Natural killer cell treated with Interleukin-12 subunit alpha and Interleukin-12 subunit beta and Interleukin-15 and Interleukin-18, amount 100 ng/mL, for 72 hours (primary cell): ENCODE measurements around the gene CDC42BPG. TPM values are rescaled to one million over a fixed set of nuclear protein-coding genes. Genes with fewer than 3 reads are reported as not detected.
"Not testable (repeated sequence)": the region's sequence is repeated elsewhere in the genome, so short reads cannot be mapped to it uniquely, and the experiment has no call there.

Experiments
- ATAC-seq, 2 donors: fragments of 150-1000 bp; cut with Tn5 transposase in 1 of 2; sonication (Bioruptor Pico), chemical (Tn5 transposase) in 1 of 2; 2 replicates each; pipeline ENCODE4 v1.10.0; 2021
- DNase-seq: peaks from one replicate; pipeline ENCODE4 v3.0.0; 2022; ENCODE audit warnings: low spot score
- H3K27ac Mint-ChIP-seq, 2 donors: 1 replicate in 1 of 2; 2 replicates in 1 of 2; pipeline ENCODE4 v1.8.0; 2022; ENCODE audit warnings: mixed read lengths in 2 of 2, mild to moderate bottlenecking in 1 of 2, moderate library complexity in 1 of 2
- H3K27me3 Mint-ChIP-seq, 2 donors: 1 replicate in 1 of 2; 2 replicates in 1 of 2; pipeline ENCODE4 v1.8.0; 2022; ENCODE audit warnings: mixed read lengths in 2 of 2
- H3K36me3 Mint-ChIP-seq: one replicate; pipeline ENCODE4 v1.8.0; 2022; ENCODE audit warnings: mixed read lengths
- H3K4me1 Mint-ChIP-seq, 2 donors: 1 replicate in 1 of 2; 2 replicates in 1 of 2; pipeline ENCODE4 v1.8.0; 2022; ENCODE audit warnings: low read depth in 2 of 2, mixed read lengths in 2 of 2, mild to moderate bottlenecking in 1 of 2
- H3K4me3 Mint-ChIP-seq: one replicate; pipeline ENCODE4 v1.8.0; 2022; ENCODE audit warnings: mixed read lengths
- H3K9me3 Mint-ChIP-seq: 2 replicates; pipeline ENCODE4 v1.8.0; 2022; ENCODE audit warnings: mixed read lengths
- total RNA-seq, 2 donors: library from RNA; stranded (reverse); gene quantifications; one replicate each; pipeline ENCODE4 v1.2.3, GENCODE V29; 2022

The CDC42BPG gene
- total RNA-seq, 2 donors from 2014 or later, result 0.59 to 1.9 TPM

GRCh38 chr11:64854534-64855502 lies 10.4 kb upstream of the CDC42BPG start:
- Mint-ChIP-seq H3K4me3 (peak overlapping the region; percentile 86), H3K27ac (peak overlapping the region; percentile 88 to 95), H3K9me3 (no peaks in the 10 kb centered on the region), H3K27me3 (no peaks in the 10 kb centered on the region), H3K36me3 (peaks cover 6% of the 10 kb centered on the region), H3K4me1 (peaks cover 71 to 73% of the 10 kb centered on the region in 2 donors)
- DNase-seq (no peak), ATAC-seq (no peak)

GRCh38 chr11:64854157-64854533 lies 9.7 kb upstream of the CDC42BPG start:
- Mint-ChIP-seq H3K27ac (peak overlapping the region; percentile 88 to 95), H3K36me3 (peaks cover 6% of the 10 kb centered on the region), H3K27me3 (no peaks in the 10 kb centered on the region), H3K4me1 (peaks cover 71 to 72% of the 10 kb centered on the region in 2 donors), H3K4me3 (peak overlapping the region; percentile 86), H3K9me3 (no peaks in the 10 kb centered on the region)
- DNase-seq, result no peak
- ATAC-seq, result no peak

- ATAC-seq, result no peak
- Mint-ChIP-seq H3K4me3 (peak overlapping the region; percentile 80), H3K27me3 (no peaks in the 10 kb centered on the region), H3K36me3 (peaks cover 6% of the 10 kb centered on the region), H3K4me1 (peaks cover 70 to 71% of the 10 kb centered on the region in 2 donors), H3K27ac (peak overlapping the region; percentile 78 to 92), H3K9me3 (no peaks in the 10 kb centered on the region)
- DNase-seq, result no peak
These were observed 9.3 kb upstream of the CDC42BPG start for GRCh38 chr11:64853709-64854108.

GRCh38 chr11:64852804-64853509 lies 8.5 kb upstream of the CDC42BPG start:
- no peaks in the 10 kb centered on the region for H3K27me3 Mint-ChIP-seq
- H3K27ac Mint-ChIP-seq, result peak overlapping the region; percentile 78 to 92
- H3K4me1 Mint-ChIP-seq, result peaks cover 72% of the 10 kb centered on the region in 2 donors
- no peaks in the 10 kb centered on the region for H3K9me3 Mint-ChIP-seq
- peak overlapping the region; percentile 80 for H3K4me3 Mint-ChIP-seq
- ATAC-seq, result peak; percentile 33 to 59
- peaks cover 6% of the 10 kb centered on the region for H3K36me3 Mint-ChIP-seq
- peak; percentile 79 for DNase-seq

- Mint-ChIP-seq H3K27me3 (no peaks in the 10 kb centered on the region), H3K4me3 (peak overlapping the region; percentile 80), H3K9me3 (no peaks in the 10 kb centered on the region), H3K36me3 (peaks cover 6% of the 10 kb centered on the region), H3K27ac (peak overlapping the region; percentile 78 to 92), H3K4me1 (peaks cover 75 to 76% of the 10 kb centered on the region in 2 donors)
- ATAC-seq, result no peak
- DNase-seq, result no peak
These were observed 7.4 kb upstream of the CDC42BPG start for GRCh38 chr11:64851831-64852351.

GRCh38 chr11:64850979-64851567 lies 6.6 kb upstream of the CDC42BPG start:
- peak; percentile 89 for DNase-seq
- peak; percentile 62 to 74 for ATAC-seq
- Mint-ChIP-seq H3K27me3 (no peaks in the 10 kb centered on the region), H3K36me3 (peaks cover 6% of the 10 kb centered on the region), H3K4me1 (peaks cover 69 to 71% of the 10 kb centered on the region in 2 donors), H3K27ac (peak overlapping the region; percentile 78 to 92), H3K4me3 (peak overlapping the region; percentile 80), H3K9me3 (no peaks in the 10 kb centered on the region)

- DNase-seq (no peak), ATAC-seq (no peak)
- Mint-ChIP-seq H3K27ac (peak overlapping the region; percentile 46 to 69), H3K4me3 (no peak overlapping the region), H3K4me1 (peaks cover 62 to 64% of the 10 kb centered on the region in 2 donors), H3K36me3 (no peaks in the 10 kb centered on the region), H3K9me3 (no peaks in the 10 kb centered on the region), H3K27me3 (no peaks in the 10 kb centered on the region)
These were observed 5.3 kb upstream of the CDC42BPG start for GRCh38 chr11:64849598-64850356.

GRCh38 chr11:64848826-64849597 lies 4.6 kb upstream of the CDC42BPG start:
- DNase-seq (no peak), ATAC-seq (no peak)
- H3K9me3 Mint-ChIP-seq, result no peaks in the 10 kb centered on the region
- H3K4me1 Mint-ChIP-seq, result peaks cover 57 to 59% of the 10 kb centered on the region in 2 donors
- no peaks in the 10 kb centered on the region for H3K27me3 Mint-ChIP-seq
- peak overlapping the region; percentile 27 for H3K4me3 Mint-ChIP-seq
- peak overlapping the region; percentile 46 to 69 for H3K27ac Mint-ChIP-seq
- H3K36me3 Mint-ChIP-seq, result no peaks in the 10 kb centered on the region

GRCh38 chr11:64848214-64848825 lies 3.9 kb upstream of the CDC42BPG start:
- no peak for ATAC-seq
- Mint-ChIP-seq H3K4me1 (peaks cover 56 to 60% of the 10 kb centered on the region in 2 donors), H3K27me3 (no peaks in the 10 kb centered on the region), H3K9me3 (no peaks in the 10 kb centered on the region), H3K27ac (peak overlapping the region; percentile 46 to 69), H3K4me3 (peak overlapping the region; percentile 1), H3K36me3 (no peaks in the 10 kb centered on the region)
- DNase-seq, result no peak

- no peaks in the 10 kb centered on the region for H3K9me3 Mint-ChIP-seq
These were observed 2.7 kb upstream of the CDC42BPG start for GRCh38 chr11:64846998-64847666.

GRCh38 chr11:64845776-64846129 lies 1.3 kb upstream of the CDC42BPG start:
- not testable (repeated sequence) for H3K36me3 Mint-ChIP-seq

More at GRCh38 chr11:64846998-64847666, 2.7 kb upstream of the CDC42BPG start:
- Mint-ChIP-seq H3K36me3 (no peaks in the 10 kb centered on the region), H3K4me1 (peaks cover 46 to 48% of the 10 kb centered on the region in 2 donors), H3K4me3 (no peak overlapping the region), H3K27ac (no peak overlapping the region), H3K27me3 (no peaks in the 10 kb centered on the region)
- ATAC-seq, result peak; percentile 79 to 83
- DNase-seq, result peak; percentile 92

More at GRCh38 chr11:64845776-64846129, 1.3 kb upstream of the CDC42BPG start:
- DNase-seq, H3K9me3 Mint-ChIP-seq, H3K27me3 Mint-ChIP-seq, ATAC-seq: not testable (repeated sequence)
- peak overlapping the region; percentile 70 for H3K4me3 Mint-ChIP-seq
- H3K4me1 Mint-ChIP-seq, result peaks cover 32 to 35% of the 10 kb centered on the region in 2 donors
- peak overlapping the region in 1 of 2 donors; percentile 41 for H3K27ac Mint-ChIP-seq
